ENCODE data around the gene ARHGAP22.

ARHGAP22 gene

GRCh38 chr10:48590945-48591344, 13.9 kb downstream of the ARHGAP22 start:
- DNase-seq (ENCODE audit: low read depth in 2 of 3, low spot score in 1 of 3): no peak

GRCh38 chr10:48589266-48589665, 15.6 kb downstream of the ARHGAP22 start:
- DNase-seq (ENCODE audit: low read depth in 2 of 3, low spot score in 1 of 3): no peak

- DNase-seq (ENCODE audit: low read depth in 2 of 3, low spot score in 1 of 3): no peak
These were observed 17.1 kb downstream of the ARHGAP22 start for GRCh38 chr10:48587819-48588218.

DNA sequence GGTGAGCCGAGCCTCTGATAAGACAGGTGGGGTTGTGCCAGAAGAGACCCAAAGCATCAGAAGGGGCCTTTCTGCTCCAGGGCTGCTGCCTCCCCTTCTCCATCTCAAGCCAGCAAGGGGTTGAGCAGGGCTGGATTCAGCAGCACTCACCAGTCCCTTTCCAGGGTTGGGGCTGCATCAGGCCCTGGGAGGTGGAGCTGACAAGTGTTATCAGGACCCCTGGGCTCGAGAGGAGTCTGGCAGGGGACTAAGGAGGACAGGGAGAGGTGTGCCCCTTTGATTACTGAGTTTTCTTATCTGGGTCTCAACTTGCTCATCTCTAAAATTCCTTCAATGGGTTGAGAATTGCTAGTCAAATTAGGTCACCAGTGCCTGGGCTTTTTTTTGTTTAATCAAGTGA, 17.8 kb downstream of the ARHGAP22 start:
- no peak for DNase-seq (ENCODE audit: low read depth in 2 of 3, low spot score in 1 of 3)

DNA sequence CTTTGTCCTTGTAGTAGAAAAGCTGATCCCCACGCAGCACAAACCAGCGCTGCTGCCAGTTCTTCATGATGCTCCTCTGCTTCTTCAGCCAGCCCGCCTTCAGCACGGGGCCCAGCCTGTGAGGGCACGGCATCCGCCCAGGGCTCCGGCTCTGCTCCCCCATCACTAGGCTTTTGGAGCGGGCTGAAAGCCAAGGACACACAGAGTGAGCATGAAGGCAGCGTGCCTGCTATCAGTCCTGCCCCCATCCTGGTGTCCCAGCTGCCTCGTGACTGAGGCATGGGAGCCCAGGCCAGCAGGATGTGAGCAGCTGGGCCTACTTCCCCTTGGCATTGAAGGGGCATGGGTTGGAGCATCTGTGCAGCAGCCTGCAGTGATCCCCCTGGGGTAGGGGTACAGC, 21.9 kb downstream of the ARHGAP22 start:
- DNase-seq (ENCODE audit: low read depth in 2 of 3, low spot score in 1 of 3): no peak

DNA sequence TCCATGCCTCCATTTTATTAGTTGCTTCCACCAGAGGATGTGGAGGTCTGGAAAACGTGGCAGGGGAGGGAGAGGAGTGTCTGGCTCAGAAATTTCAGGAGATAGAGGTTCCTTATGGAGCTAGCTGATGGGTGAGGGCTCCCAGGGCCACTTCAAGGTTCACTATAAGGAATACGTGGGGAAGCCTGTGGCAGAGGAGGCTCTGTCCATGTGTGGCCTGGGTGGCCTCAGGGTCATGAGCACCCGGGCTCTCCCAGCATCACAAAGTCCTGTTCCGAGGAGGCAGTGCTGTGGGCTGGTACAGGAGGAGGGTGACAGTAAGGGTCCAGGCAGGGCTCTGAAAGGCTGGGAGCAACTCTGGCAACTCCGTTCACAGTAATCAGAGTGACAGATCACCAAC, 24.6 kb downstream of the ARHGAP22 start:
- no peak for DNase-seq (ENCODE audit: low read depth in 2 of 3, low spot score in 1 of 3)

DNA sequence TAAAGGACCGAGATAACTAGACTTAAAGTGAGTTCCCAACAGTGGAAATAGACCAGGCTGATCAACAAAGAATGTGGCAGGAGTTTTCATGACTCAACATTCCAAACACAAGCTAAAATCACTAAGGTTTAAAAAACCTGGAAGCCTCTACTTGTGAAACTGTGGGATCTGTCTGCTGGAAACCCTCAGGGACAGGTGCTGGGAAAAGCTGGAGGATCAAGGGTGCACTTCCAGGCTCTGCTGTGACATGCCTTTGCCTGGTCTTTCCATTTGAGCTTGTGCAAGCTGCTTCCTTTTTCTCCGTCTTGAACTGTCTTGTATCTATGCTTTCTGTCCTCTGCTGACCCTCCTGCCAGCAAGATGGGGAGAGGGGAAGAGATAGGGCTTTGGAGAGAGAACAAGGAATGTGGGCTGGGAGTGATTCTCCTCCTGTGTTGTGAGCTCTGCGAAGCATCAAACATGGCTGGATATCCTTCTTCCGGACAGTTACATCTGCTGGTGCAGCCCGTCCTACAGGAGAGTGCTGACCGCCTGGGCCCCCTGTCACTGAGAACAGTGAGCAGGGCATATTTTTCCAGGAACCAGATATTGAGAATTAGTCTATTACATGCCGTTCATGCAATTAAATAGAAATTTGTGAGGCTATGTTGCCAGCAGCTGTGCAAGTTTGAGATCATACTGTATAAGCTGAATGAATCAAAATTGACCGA, 25.5 kb downstream of the ARHGAP22 start:
- no peak for DNase-seq (ENCODE audit: low read depth in 2 of 3, low spot score in 1 of 3)

- no peak for DNase-seq (ENCODE audit: low read depth in 2 of 3, low spot score in 1 of 3)
These were observed 27.7 kb downstream of the ARHGAP22 start for GRCh38 chr10:48577158-48577557.

DNA sequence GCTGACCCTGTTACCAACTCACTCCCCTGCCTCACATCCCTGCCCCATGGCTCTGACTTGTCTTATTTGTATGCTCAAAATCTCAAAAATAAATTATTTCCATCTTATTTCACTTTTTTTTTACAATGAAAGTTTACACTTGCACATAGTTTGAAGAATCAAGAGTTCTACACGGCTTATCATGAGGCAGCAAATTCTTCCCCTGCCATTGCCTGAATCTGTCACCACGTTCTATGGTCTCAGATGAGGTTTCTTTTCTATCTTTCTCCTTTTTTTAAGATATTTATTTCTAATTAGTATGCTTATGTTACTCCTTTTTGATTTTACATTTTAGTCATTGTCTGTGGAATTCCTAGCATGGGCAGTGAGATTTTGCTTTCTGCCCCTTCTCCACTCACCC, 28.4 kb downstream of the ARHGAP22 start:
- no peak for DNase-seq (ENCODE audit: low read depth in 2 of 3, low spot score in 1 of 3)

GRCh38 chr10:48575901-48576300, 29.0 kb downstream of the ARHGAP22 start:
- DNase-seq (ENCODE audit: low read depth in 2 of 3, low spot score in 1 of 3): no peak

DNA sequence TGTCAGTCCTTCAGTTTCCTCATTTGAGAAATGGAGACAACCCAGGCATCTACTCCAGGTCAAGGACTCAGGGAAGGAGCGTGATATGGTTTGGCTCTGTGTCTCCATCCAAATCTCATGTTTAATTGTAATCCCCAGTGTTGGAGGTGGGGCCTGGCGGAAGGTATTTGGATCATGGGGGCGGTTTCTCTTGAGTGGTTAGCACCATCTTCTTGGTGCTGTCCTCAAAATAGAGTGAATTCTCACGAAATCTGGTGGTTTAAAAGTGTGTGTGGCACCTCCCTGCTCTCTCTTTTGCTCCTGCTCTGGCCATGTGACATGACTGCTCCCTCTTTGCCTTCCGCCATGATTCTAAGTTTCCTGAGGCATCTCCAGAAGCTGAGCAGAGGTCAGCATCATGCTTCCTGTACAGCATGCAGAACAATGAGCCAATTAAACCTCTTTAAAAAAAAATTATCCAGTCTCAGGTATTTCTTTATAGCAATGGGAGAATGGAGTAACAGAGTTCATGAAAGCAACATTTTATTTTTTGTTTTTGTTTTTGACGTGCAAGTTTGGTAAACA, 30.0 kb downstream of the ARHGAP22 start:
- DNase-seq (ENCODE audit: low read depth in 2 of 3, low spot score in 1 of 3): no peak

- no peak for DNase-seq (ENCODE audit: low read depth in 2 of 3, low spot score in 1 of 3)
These were observed 30.5 kb downstream of the ARHGAP22 start for GRCh38 chr10:48574322-48574796.

- no peak for DNase-seq (ENCODE audit: low read depth in 2 of 3, low spot score in 1 of 3)
These were observed 31.8 kb downstream of the ARHGAP22 start for GRCh38 chr10:48573045-48573444.

GRCh38 chr10:48572414-48572813, 32.5 kb downstream of the ARHGAP22 start:
- DNase-seq (ENCODE audit: low read depth in 2 of 3, low spot score in 1 of 3): no peak

DNA sequence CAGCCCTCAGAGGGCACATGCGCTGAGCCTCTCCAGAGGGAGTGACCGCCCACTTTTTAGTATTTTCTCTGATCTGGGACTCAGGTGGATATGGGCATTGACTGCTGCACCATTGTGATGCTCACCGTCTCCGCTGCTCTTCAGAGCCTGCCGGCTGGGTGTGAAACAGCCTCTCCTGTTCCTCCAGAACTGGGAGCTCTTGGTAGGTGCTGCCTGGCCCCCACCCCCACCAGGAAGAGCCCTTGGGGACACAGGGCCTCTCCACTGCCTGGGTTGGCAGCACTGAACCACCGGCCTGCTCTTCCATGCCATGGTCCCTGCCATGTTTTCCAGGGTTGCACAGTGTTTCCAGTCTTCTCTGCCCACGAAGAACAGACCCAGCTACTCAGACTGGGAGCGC, 36.3 kb downstream of the ARHGAP22 start:
- no peak for DNase-seq (ENCODE audit: low read depth in 2 of 3, low spot score in 1 of 3)

DNA sequence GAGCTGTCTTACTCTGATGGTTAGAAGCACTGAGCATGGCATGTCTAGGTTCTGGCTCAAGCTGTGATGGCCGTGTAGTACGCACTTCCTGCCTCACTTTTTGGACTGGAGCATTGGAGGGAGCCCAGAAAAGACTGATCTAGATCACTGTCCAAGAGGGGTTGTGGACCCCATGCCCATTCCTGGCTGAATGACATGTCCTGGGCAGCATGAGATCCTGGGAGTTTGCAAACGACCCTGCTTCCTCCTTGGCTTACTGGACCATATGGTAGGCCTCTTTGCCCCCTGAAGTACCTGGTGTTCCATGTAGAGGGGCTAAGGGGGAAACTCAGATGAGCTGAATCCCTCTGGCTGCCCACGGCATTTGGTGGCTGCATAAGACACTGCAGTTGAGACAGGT, 36.7 kb downstream of the ARHGAP22 start:
- no peak for DNase-seq (ENCODE audit: low read depth in 2 of 3, low spot score in 1 of 3)

DNA sequence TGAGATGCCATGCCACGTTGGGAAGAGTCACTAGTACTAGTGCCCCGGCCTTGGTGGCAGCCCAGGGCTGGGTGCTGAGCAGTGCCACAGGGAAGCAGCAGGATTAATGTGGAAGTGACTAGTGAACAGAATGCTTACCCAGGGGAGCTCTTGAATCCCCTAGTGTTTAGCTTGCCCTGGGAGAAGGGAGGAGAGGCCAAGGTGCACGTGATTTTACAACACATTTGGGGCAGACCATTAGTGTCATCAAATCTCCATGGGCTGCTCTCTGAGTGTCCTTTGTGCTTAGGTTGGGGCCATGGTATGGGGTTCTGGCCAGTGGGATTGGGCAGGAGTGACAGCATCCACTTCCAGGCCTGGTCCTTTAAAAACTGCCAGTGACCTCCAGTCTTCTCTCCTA, 37.5 kb downstream of the ARHGAP22 start:
- no peak for DNase-seq (ENCODE audit: low read depth in 2 of 3, low spot score in 1 of 3)

DNA sequence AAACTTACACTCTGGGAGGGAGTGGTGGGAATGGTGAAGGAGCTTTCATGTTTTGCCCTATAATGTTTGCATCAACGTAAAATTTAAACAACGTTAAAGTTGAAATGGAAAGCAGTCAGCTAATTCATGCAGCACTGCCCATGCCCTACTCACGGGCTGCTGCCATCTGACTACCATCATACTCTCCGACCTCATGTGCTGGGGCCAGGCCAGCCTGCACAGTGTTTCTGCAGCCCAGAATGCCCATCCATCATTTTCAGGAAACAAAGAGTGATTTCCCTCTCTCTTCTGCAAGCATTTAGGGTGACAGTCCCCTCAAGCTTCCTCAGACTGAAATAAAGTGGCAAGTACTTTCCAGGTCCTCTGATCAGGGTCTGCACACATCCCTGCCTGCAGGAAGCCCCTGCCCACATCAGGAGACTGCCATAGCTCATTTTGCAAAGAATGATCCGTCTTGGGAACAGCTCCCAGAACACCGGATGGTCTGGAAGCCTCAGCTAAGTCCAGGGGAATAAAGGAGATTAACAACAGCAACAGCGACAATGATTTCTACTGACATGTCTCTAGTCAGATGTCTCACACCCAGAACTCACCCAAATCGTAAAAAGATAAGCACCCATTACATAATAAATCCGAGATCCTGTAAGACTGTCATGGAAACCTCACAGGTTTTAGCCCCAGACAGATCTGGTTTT, 40.3 kb downstream of the ARHGAP22 start:
- DNase-seq (ENCODE audit: low read depth in 2 of 3, low spot score in 1 of 3): no peak

DNA sequence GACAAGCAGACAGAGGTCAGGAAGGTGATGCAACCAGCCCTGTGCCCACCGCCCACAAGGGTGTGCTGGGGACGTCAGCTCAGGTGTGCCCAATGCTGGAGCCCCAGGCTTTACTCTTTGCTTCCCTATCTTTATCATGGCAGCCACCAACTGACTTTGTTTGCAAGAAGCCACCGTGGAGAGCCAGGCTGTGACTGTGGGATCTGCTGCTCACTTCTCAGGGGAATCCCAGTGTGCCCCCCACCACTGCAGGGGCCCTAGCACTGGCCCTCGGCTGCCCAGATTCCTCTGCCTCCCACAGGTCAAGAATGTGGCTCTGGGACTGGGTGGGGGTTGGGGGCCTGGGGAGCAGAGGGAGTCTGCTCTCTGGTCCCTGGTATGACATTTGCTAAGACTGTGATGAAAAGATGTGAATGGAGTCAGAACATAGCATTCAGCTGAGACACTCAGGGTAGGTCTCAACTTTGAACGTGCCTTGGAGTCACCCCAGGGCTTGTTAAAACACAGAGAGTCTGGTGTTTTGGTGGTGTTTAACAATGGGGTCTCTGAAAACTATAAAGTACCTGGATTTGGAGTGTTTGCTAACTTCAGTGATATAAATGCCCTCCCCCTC, 47.3 kb downstream of the ARHGAP22 start:
- no peak for DNase-seq (ENCODE audit: low read depth in 2 of 3, low spot score in 1 of 3)

DNA sequence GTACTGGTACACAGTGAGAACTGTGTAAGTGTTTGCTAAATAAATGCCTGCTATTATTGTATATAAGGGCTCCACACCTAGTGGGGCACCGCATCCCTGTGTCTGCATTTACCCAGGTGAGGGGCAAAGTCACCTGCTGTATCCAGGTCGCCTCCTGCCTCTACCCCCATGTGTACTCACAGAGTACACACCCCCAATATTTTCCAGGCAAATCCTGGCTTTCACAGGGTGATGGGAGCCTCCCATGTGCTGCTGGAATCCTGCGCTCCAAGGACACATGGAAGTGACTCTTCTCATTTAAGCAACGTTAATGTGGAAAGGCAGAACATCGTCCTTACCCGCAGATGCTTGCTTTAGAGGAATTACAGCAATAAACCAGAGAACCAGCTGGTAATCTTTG, 48.2 kb downstream of the ARHGAP22 start:
- no peak for DNase-seq (ENCODE audit: low read depth in 2 of 3, low spot score in 1 of 3)

- no peak for DNase-seq (ENCODE audit: low read depth in 2 of 3, low spot score in 1 of 3)
These were observed 48.8 kb downstream of the ARHGAP22 start for GRCh38 chr10:48556065-48556464.

Measured in stimulated activated CD4-positive, alpha-beta T cell treated with anti-CD3 and anti-CD28 coated beads, Interleukin-12 subunit alpha, Interleukin-12 subunit beta, amount 100 ng/mL, for 48 hours (primary cell).